HEK293 (cell line): ENCODE measurements around the gene KLHL10.

ENCODE experiments used
- FEZF1 ChIP-seq: fragments of 450-650 bp; formaldehyde crosslinking; IDR thresholded peaks from 2 replicates; pipeline ENCODE4 v1.5.1; 2016; ENCODE audit warnings: missing biosample characterization, missing genetic modification characterization
- PRDM1 ChIP-seq: fragments of 450-650 bp; formaldehyde crosslinking; IDR thresholded peaks from 2 replicates; pipeline ENCODE4; 2016; ENCODE audit warnings: missing biosample characterization, missing genetic modification characterization
- TRIM28 ChIP-seq: IDR thresholded peaks from 2 replicates; pipeline ENCODE4 v1.6.1; 2011; ENCODE audit warnings: low read length, control low read depth, borderline replicate concordance
- YY1 ChIP-seq: fragments of 450-650 bp; formaldehyde crosslinking; IDR thresholded peaks from 2 replicates; pipeline ENCODE4 v1.5.1; 2018; ENCODE audit warnings: missing biosample characterization, missing genetic modification characterization
- ZBTB20 ChIP-seq: fragments of 450-650 bp; formaldehyde crosslinking; IDR thresholded peaks from 2 replicates; pipeline ENCODE4 v1.5.1; 2016; ENCODE audit warnings: missing biosample characterization, missing genetic modification characterization
- ZBTB49 ChIP-seq: fragments of 450-650 bp; formaldehyde crosslinking; IDR thresholded peaks from 2 replicates; pipeline ENCODE4 v1.5.1; 2016; ENCODE audit warnings: missing biosample characterization, missing genetic modification characterization, low read depth
- ZBTB8A ChIP-seq: fragments of 450-650 bp; formaldehyde crosslinking; IDR thresholded peaks from 2 replicates; pipeline ENCODE4 v1.5.1; 2016; ENCODE audit warnings: missing biosample characterization, missing genetic modification characterization
- ZFHX2 ChIP-seq: fragments of 450-650 bp; formaldehyde crosslinking; conservative IDR thresholded peaks from 2 replicates; pipeline ENCODE4 v1.5.1; 2016; ENCODE audit warnings: missing biosample characterization, missing genetic modification characterization
- ZFP37 ChIP-seq: fragments of 450-650 bp; formaldehyde crosslinking; IDR thresholded peaks from 2 replicates; pipeline ENCODE4 v1.5.1; 2016; ENCODE audit warnings: missing biosample characterization, missing genetic modification characterization
- ZFP41 ChIP-seq: fragments of 450-650 bp; formaldehyde crosslinking; IDR thresholded peaks from 2 replicates; pipeline ENCODE4 v1.5.1; 2016; ENCODE audit warnings: missing biosample characterization, missing genetic modification characterization, borderline replicate concordance
- ZFP69B ChIP-seq: fragments of 450-650 bp; formaldehyde crosslinking; IDR thresholded peaks from 2 replicates; pipeline ENCODE4 v1.5.1; 2016; ENCODE audit warnings: missing biosample characterization, missing genetic modification characterization
- ZNF114 ChIP-seq: fragments of 450-650 bp; formaldehyde crosslinking; IDR thresholded peaks from 2 replicates; pipeline ENCODE4 v1.5.0; 2017; ENCODE audit warnings: missing biosample characterization, missing genetic modification characterization
- ZNF155 ChIP-seq: fragments of 450-650 bp; formaldehyde crosslinking; IDR thresholded peaks from 2 replicates; pipeline ENCODE4 v1.5.1; 2016; ENCODE audit warnings: missing biosample characterization, missing genetic modification characterization
- ZNF2 ChIP-seq: fragments of 450-650 bp; formaldehyde crosslinking; IDR thresholded peaks from 2 replicates; pipeline ENCODE4 v1.5.1; 2016; ENCODE audit warnings: missing biosample characterization, missing genetic modification characterization
- ZNF223 ChIP-seq: fragments of 450-650 bp; formaldehyde crosslinking; IDR thresholded peaks from 2 replicates; pipeline ENCODE4 v1.5.1; 2016; ENCODE audit warnings: missing biosample characterization, missing genetic modification characterization
- ZNF24 ChIP-seq: fragments of 450-650 bp; formaldehyde crosslinking; IDR thresholded peaks from 2 replicates; pipeline ENCODE4 v1.5.1; 2016; ENCODE audit warnings: missing biosample characterization, missing genetic modification characterization
- ZNF423 ChIP-seq: fragments of 450-650 bp; formaldehyde crosslinking; IDR thresholded peaks from 2 replicates; pipeline ENCODE4 v1.5.1; 2016; ENCODE audit warnings: missing biosample characterization, missing genetic modification characterization
- ZNF449 ChIP-seq: fragments of 450-650 bp; formaldehyde crosslinking; IDR thresholded peaks from 2 replicates; pipeline ENCODE4 v1.5.1; 2017; ENCODE audit warnings: missing biosample characterization, mild to moderate bottlenecking, missing genetic modification characterization, moderate library complexity
- ZNF501 ChIP-seq: fragments of 450-650 bp; formaldehyde crosslinking; IDR thresholded peaks from 2 replicates; pipeline ENCODE4 v1.5.1; 2016; ENCODE audit warnings: missing biosample characterization, missing genetic modification characterization
- ZNF561 ChIP-seq: fragments of 450-650 bp; IDR thresholded peaks from 2 replicates; pipeline ENCODE4 v1.5.1; 2018; ENCODE audit warnings: missing biosample characterization, missing genetic modification characterization, borderline replicate concordance
- ZNF623 ChIP-seq: fragments of 450-650 bp; formaldehyde crosslinking; IDR thresholded peaks from 2 replicates; pipeline ENCODE4 v1.5.1; 2016; ENCODE audit warnings: missing biosample characterization, missing genetic modification characterization
- ZNF626 ChIP-seq: fragments of 450-650 bp; sonication (Bioruptor Pico); formaldehyde crosslinking; IDR thresholded peaks from 2 replicates; pipeline ENCODE4 v1.5.1; 2018; ENCODE audit warnings: missing biosample characterization, missing genetic modification characterization, inconsistent platforms
- ZNF629 ChIP-seq: fragments of 450-650 bp; formaldehyde crosslinking; IDR thresholded peaks from 2 replicates; pipeline ENCODE4 v1.5.1; 2017; ENCODE audit warnings: missing biosample characterization, missing genetic modification characterization
- ZNF777 ChIP-seq: fragments of 450-650 bp; formaldehyde crosslinking; IDR thresholded peaks from 2 replicates; pipeline ENCODE4 v1.5.1; 2017; ENCODE audit warnings: missing biosample characterization, missing genetic modification characterization, borderline replicate concordance
- ZSCAN5A ChIP-seq: fragments of 450-650 bp; formaldehyde crosslinking; IDR thresholded peaks from 2 replicates; pipeline ENCODE4 v1.5.1; 2016; ENCODE audit warnings: missing biosample characterization, missing genetic modification characterization
- TF ChIP-seq, protein P1 (sequence below): fragments of 450-650 bp; formaldehyde crosslinking; IDR thresholded peaks from 2 replicates; pipeline ENCODE4 v1.5.1; 2016; ENCODE audit warnings: missing biosample characterization, missing genetic modification characterization
- TF ChIP-seq, protein P2 (sequence below): fragments of 450-650 bp; formaldehyde crosslinking; IDR thresholded peaks from 2 replicates; pipeline ENCODE4 v1.5.1; 2016; ENCODE audit warnings: missing biosample characterization, missing genetic modification characterization
- TF ChIP-seq, protein P3 (sequence below): fragments of 450-650 bp; IDR thresholded peaks from 2 replicates; pipeline ENCODE4 v1.5.1; 2018; ENCODE audit warnings: missing biosample characterization, missing genetic modification characterization

Gene KLHL10

GRCh38 chr17:41812381-41813151, 25.1 kb upstream of the KLHL10 start, which contains the start of gene FKBP10 (continued):
- TF ChIP-seq ZFP69B (tag by site-specific recombination) (no peak; the same call in 1 of the 2 replicates), ZNF501 (no peak), ZFP41 (tag by site-specific recombination) (no peak), TRIM28 (no peak), ZNF2 (peak; percentile 62), ZNF777 (tag by site-specific recombination) (peak; percentile 95), ZNF449 (tag by site-specific recombination) (no peak), ZBTB8A (tag by site-specific recombination) (0 out of 2 replicates have a peak, but pooled peaks have one; percentile 63), ZNF629 (tag by site-specific recombination) (peak; percentile 39; the same call in 1 of the 2 replicates), PRDM1 (no peak), FEZF1 (no peak), ZNF24 (peak; percentile 41; the same call in 1 of the 2 replicates), ZBTB49 (tag by site-specific recombination) (no peak), ZNF155 (tag by site-specific recombination) (no peak), YY1 (no peak), ZNF626 (no peak), ZBTB20 (no peak), ZFP37 (no peak), ZFHX2 (tag by site-specific recombination) (no peak; the same call in none of the 2 replicates), ZNF223 (peak; percentile 85), ZNF623 (peak; percentile 7), ZSCAN5A (tag by site-specific recombination) (peak; percentile 37; the same call in 1 of the 2 replicates), ZNF423 (tag by site-specific recombination) (no peak), ZNF561 (peak; percentile 20; the same call in 1 of the 2 replicates), ZNF114 (tag by site-specific recombination) (no peak)
- TF ChIP-seq, protein P1, sequence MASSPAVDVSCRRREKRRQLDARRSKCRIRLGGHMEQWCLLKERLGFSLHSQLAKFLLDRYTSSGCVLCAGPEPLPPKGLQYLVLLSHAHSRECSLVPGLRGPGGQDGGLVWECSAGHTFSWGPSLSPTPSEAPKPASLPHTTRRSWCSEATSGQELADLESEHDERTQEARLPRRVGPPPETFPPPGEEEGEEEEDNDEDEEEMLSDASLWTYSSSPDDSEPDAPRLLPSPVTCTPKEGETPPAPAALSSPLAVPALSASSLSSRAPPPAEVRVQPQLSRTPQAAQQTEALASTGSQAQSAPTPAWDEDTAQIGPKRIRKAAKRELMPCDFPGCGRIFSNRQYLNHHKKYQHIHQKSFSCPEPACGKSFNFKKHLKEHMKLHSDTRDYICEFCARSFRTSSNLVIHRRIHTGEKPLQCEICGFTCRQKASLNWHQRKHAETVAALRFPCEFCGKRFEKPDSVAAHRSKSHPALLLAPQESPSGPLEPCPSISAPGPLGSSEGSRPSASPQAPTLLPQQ (tag by site-specific recombination), result 0 out of 2 replicates have a peak, but pooled peaks have one; percentile 13
- TF ChIP-seq, protein P2, sequence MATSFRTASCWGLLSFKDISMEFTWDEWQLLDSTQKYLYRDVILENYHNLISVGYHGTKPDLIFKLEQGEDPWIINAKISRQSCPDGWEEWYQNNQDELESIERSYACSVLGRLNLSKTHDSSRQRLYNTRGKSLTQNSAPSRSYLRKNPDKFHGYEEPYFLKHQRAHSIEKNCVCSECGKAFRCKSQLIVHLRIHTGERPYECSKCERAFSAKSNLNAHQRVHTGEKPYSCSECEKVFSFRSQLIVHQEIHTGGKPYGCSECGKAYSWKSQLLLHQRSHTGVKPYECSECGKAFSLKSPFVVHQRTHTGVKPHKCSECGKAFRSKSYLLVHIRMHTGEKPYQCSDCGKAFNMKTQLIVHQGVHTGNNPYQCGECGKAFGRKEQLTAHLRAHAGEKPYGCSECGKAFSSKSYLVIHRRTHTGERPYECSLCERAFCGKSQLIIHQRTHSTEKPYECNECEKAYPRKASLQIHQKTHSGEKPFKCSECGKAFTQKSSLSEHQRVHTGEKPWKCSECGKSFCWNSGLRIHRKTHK, result no peak
- TF ChIP-seq, protein P3, sequence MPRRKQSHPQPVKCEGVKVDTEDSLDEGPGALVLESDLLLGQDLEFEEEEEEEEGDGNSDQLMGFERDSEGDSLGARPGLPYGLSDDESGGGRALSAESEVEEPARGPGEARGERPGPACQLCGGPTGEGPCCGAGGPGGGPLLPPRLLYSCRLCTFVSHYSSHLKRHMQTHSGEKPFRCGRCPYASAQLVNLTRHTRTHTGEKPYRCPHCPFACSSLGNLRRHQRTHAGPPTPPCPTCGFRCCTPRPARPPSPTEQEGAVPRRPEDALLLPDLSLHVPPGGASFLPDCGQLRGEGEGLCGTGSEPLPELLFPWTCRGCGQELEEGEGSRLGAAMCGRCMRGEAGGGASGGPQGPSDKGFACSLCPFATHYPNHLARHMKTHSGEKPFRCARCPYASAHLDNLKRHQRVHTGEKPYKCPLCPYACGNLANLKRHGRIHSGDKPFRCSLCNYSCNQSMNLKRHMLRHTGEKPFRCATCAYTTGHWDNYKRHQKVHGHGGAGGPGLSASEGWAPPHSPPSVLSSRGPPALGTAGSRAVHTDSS (tag by site-specific recombination), result no peak
